Measurements from ENCODE around the gene CEBPB.

The CEBPB gene

DNA sequence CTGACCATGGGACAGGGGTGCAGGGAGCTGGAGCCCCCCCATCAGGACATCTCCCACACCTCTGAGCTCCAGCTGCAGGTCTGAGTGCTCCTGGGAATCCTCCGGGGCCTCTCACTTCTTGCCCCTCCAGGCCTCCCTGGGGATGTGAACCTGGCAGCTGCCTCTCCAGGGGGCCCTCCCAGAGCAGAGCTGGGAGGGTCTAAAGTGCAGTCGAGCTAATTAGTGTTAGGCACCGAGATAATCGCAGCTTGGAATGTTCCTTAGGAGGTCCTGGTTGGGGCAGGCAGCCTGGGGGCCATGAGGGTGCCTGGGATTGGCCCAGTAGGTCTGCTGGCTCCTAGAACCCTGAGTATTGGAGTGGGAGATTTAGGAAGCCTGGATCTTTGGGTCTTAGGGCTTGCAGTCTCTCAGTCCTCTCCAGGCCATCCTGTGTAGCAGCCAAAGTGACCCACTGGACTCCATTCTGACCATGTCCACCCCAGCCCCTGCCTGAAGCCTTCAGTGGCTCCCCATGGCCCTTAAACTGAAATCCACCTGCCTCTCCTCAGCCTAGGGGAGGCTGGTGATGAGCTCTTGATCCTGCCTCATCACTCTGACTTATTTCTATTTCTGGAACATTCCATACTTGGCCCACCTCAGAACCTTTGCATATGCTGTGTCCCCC is 26.0 kb downstream of the CEBPB start:
- H3K4me3 Mint-ChIP-seq, result no peak overlapping the region
- H3K27ac Mint-ChIP-seq, result peak overlapping the region in 1 of 3 experiments; percentile 66
- peaks cover 11% of the 10 kb centered on the region for H3K4me1 Mint-ChIP-seq
- TF ChIP-seq, protein P1, sequence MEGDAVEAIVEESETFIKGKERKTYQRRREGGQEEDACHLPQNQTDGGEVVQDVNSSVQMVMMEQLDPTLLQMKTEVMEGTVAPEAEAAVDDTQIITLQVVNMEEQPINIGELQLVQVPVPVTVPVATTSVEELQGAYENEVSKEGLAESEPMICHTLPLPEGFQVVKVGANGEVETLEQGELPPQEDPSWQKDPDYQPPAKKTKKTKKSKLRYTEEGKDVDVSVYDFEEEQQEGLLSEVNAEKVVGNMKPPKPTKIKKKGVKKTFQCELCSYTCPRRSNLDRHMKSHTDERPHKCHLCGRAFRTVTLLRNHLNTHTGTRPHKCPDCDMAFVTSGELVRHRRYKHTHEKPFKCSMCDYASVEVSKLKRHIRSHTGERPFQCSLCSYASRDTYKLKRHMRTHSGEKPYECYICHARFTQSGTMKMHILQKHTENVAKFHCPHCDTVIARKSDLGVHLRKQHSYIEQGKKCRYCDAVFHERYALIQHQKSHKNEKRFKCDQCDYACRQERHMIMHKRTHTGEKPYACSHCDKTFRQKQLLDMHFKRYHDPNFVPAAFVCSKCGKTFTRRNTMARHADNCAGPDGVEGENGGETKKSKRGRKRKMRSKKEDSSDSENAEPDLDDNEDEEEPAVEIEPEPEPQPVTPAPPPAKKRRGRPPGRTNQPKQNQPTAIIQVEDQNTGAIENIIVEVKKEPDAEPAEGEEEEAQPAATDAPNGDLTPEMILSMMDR (IDR thresholded peaks at IDR 0.05; ENCODE audit: unreplicated experiment in 3 of 3), result no peak
- peaks cover 31% of the 10 kb centered on the region for H3K27me3 Mint-ChIP-seq (ENCODE audit: low read depth)
- H3K36me3 Mint-ChIP-seq (ENCODE audit: low read depth), result no peaks in the 10 kb centered on the region
- H3K9me3 Mint-ChIP-seq, result no peaks in the 10 kb centered on the region

DNA sequence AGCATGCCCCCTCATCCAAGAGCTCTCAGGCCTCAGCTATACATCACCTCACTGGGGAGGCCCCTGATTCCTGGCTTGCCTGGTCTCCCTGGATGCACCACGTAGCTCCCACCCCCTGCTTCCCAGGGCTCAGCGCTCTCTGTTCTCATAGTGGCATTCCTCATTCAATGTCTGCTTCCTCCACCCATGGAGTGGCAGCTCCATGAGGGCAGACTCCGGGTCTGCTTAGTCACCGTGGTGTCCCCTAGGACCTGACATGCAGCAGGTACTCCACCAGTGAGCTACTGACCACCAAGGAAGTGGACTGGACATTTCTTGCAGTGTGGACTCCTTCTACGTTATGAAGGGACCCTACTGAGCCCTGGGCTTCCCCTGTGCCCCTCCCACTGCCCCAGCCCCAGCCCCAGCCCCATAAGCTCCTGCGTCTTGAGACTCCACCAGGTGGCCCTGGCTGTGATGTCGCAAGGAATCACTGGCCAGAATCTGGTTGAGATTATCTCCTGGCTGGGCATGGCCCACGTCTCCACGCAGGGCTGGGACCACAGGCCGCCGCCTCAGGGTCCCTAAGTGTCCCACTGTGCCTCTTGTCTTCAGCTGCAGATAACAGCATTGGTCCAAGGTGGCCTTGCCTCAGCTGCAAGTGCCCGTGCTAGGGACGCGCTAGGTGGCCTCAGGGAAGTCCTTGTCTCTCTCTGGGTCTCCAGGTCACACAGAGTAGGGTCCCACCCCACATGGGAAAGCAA is 26.7 kb downstream of the CEBPB start:
- TF ChIP-seq, protein P1 (IDR thresholded peaks at IDR 0.05; ENCODE audit: unreplicated experiment in 3 of 3), result no peak
- H3K4me3 Mint-ChIP-seq, result no peak overlapping the region
- H3K27ac Mint-ChIP-seq, result peak overlapping the region in 1 of 3 experiments; percentile 66
- H3K27me3 Mint-ChIP-seq (ENCODE audit: low read depth), result peaks cover 26% of the 10 kb centered on the region
- peaks cover 11% of the 10 kb centered on the region for H3K4me1 Mint-ChIP-seq
- no peaks in the 10 kb centered on the region for H3K36me3 Mint-ChIP-seq (ENCODE audit: low read depth)
- no peaks in the 10 kb centered on the region for H3K9me3 Mint-ChIP-seq

DNA sequence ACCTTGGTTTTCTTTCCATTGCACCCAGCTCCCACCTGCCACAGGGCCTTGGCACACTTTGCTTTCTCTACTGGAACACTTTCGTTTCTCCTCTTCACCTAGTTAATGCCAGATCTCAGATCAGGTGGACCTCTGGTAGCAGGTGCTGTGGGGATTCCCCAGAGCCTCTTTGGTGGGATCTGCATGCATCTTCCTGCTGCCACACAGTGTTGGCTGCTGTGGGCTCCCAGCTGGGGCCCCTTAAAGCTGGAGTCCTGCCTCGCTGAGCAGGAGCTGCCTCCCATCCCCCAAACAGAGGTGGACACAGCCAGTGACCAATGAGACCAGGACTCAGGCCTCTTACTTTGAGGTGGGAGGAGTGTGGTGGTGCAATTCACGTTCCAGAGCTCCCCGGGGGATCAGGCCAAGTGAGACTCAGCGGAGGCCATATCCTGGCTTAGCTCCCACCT is 28.4 kb downstream of the CEBPB start:
- Mint-ChIP-seq H3K27me3 (ENCODE audit: low read depth) (peaks cover 17% of the 10 kb centered on the region), H3K9me3 (no peaks in the 10 kb centered on the region), H3K4me1 (peaks cover 11% of the 10 kb centered on the region)

DNA sequence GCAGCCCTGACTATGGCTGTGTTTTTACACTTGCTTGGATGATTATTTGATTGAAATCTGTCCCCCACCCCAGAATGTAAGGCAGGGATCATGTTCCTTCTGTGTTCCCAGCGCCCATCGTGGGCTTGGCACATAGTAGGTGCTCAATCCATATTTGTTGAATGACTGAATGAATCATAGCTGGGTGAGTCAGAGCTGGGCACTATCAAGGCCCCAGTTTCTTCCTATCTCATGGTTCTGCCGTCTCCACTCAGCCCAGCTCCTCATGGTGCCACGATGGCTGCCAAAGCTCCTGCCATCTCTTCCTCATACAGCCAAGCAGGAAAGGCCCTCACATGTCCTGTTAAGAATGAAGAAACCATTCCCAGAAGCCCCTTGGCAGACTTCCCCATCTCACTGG is 29.0 kb downstream of the CEBPB start:
- TF ChIP-seq, protein P1 (IDR thresholded peaks at IDR 0.05; ENCODE audit: unreplicated experiment in 3 of 3), result no peak
- Mint-ChIP-seq H3K9me3 (no peaks in the 10 kb centered on the region), H3K27ac (peak overlapping the region in 1 of 3 experiments; percentile 31), H3K27me3 (ENCODE audit: low read depth) (peaks cover 13% of the 10 kb centered on the region), H3K4me1 (peaks cover 13% of the 10 kb centered on the region), H3K36me3 (ENCODE audit: low read depth) (no peaks in the 10 kb centered on the region), H3K4me3 (no peak overlapping the region)

More for the DNA sequence above, 28.4 kb downstream of the CEBPB start:
- no peaks in the 10 kb centered on the region for H3K36me3 Mint-ChIP-seq (ENCODE audit: low read depth)
- TF ChIP-seq, protein P1 (IDR thresholded peaks at IDR 0.05; ENCODE audit: unreplicated experiment in 3 of 3), result no peak
- peak overlapping the region in 1 of 3 experiments; percentile 40 for H3K27ac Mint-ChIP-seq
- H3K4me3 Mint-ChIP-seq, result no peak overlapping the region

DNA sequence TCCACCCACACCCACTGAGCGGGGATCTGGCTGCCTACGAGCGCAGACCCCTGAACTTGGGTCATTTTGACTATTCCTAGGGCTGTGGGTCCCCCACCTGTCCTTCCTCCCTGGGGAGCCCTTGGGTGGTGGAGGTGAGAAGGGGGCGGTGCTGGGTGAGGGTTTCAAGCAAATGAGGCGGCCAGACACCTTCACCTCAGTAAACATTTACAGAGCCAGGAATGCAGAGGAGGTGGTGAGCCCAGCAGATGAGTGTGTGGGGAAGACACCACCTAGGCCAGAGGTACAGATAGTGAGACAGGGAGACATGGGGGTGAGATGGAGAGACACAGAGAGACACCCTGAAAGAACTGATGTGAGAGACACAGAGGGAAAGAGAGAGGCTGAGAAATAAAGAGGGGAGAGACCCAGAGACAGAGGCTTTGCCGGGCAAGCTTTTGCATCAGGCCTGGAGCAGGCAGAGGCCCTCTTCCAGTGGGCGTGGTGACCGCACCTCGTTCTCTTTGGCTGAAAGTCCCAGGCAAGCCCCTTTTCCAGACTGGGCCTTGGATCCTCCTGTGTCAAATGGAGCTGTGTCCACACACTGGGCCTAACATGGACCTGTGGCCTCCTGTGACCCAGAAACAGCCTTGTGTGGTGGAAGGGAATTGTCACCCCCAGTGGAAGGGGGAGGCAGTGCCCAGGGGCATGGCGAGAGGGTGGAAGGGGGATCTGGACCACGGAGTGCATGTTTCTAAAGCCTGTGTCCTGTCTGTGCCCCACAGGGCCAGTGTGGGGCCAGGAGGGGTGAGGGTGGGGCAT is 29.7 kb downstream of the CEBPB start:
- TF ChIP-seq, protein P1 (IDR thresholded peaks at IDR 0.05; ENCODE audit: unreplicated experiment in 3 of 3), result no peak
- Mint-ChIP-seq H3K27me3 (ENCODE audit: low read depth) (peaks cover 6% of the 10 kb centered on the region), H3K36me3 (ENCODE audit: low read depth) (no peaks in the 10 kb centered on the region), H3K9me3 (no peaks in the 10 kb centered on the region), H3K27ac (no peak overlapping the region), H3K4me3 (no peak overlapping the region), H3K4me1 (peaks cover 16% of the 10 kb centered on the region)

Measured in nephron (organoid).